Left lung (tissue), 10 donors: ENCODE data around the gene GRAMD2B. TPM values are rescaled to one million over a fixed set of nuclear protein-coding genes. Genes with fewer than 3 reads are reported as not detected.
A peak's percentile ranks its signal among the peaks of the same experiment; 100 is the strongest.

Experiments used
- ATAC-seq: fragments of 200-7000 bp; cut with Tn5 transposase; one replicate; pipeline ENCODE4 v1.9.1; 2020; ENCODE audit warnings: moderate library complexity
- DNase-seq, 4 donors: peaks; one replicate each; pipeline ENCODE4 v3.0.0-alpha.2; 2013 to 2020
- H3K27ac ChIP-seq, 2 donors: fragments of 200-600 bp; sonication (generic) in 1 of 2; one replicate each; pipeline versions ENCODE4 v1.5.0 to v1.8.0; 2020 to 2021
- H3K27me3 ChIP-seq, 2 donors: fragments of 200-600 bp; sonication (generic) in 1 of 2; one replicate each; pipeline versions ENCODE4 v1.5.0 to v1.8.0; 2020 to 2021
- H3K36me3 ChIP-seq, 2 donors: fragments of 200-600 bp; sonication (generic) in 1 of 2; one replicate each; pipeline versions ENCODE4 v1.5.0 to v1.8.0; 2020 to 2021
- H3K4me1 ChIP-seq, 2 donors: fragments of 200-600 bp; one replicate each; pipeline ENCODE4 v1.8.0; 2021
- H3K4me3 ChIP-seq, 2 donors: fragments of 200-600 bp; sonication (generic) in 1 of 2; one replicate each; pipeline versions ENCODE4 v1.5.0 to v1.8.0; 2020 to 2021; ENCODE audit warnings: mild to moderate bottlenecking in 1 of 2
- H3K9me3 ChIP-seq, 2 donors: fragments of 200-600 bp; sonication (generic) in 1 of 2; one replicate each; pipeline versions ENCODE4 v1.5.0 to v1.8.0; 2020 to 2021
- CTCF ChIP-seq, 2 donors: fragments of 200-600 bp; sonication (generic) in 1 of 2; IDR thresholded peaks; one replicate each; pipeline versions ENCODE4 v1.5.0 to v1.8.0; 2021; ENCODE audit warnings: antibody characterized with exemption in 2 of 2
- intact Hi-C, 2 donors: fragments of 100-400 bp; cut with DNase I; formaldehyde crosslinking; loops; one replicate each; pipeline versions ENCODE4 v1.11.2 to v1.14.2; 2022
- polyA plus RNA-seq, 6 donors: library from polyadenylated mRNA; unstranded; fragments of 120-200 nt; gene quantifications; one replicate each; pipeline ENCODE4 v1.2.1, GENCODE V29; 2013; ENCODE audit not compliant: insufficient read length in 6 of 6
- total RNA-seq, 2 donors: library from RNA; stranded (reverse); fragmentation: NEBNext Ultra II Directional; extraction: Animal tissue kit (Norgen Biotek cat#: 25700); gene quantifications; one replicate each; pipeline ENCODE4 v1.2.1, GENCODE V29; 2021
- donor health status: DM: no; HTN: yes; CAD: no.
- donor health status: DM: no; HTN: no; CAD: no.

Gene GRAMD2B
- total and polyA plus RNA-seq, 8 donors: 9.8 to 19.2 (median 11.6) TPM

GRCh38 chr5:126527892-126528291 lies 104.7 kb downstream of the GRAMD2B start:
- no peak overlapping the region for H3K4me3 ChIP-seq
- DNase-seq (no peak), ATAC-seq (no peak)
- intact Hi-C loops: no loop called here
- H3K36me3 ChIP-seq: no peaks in the 10 kb centered on the region
- H3K9me3 ChIP-seq: no peaks in the 10 kb centered on the region
- TF ChIP-seq CTCF (IDR thresholded peaks at IDR 0.05): no peak
- no peaks in the 10 kb centered on the region for H3K27me3 ChIP-seq
- H3K27ac ChIP-seq: no peak overlapping the region
- peaks cover 7 to 8% of the 10 kb centered on the region in 2 donors for H3K4me1 ChIP-seq

- intact Hi-C loops: no loop called here
- Histone ChIP-seq H3K9me3 (no peaks in the 10 kb centered on the region), H3K27me3 (no peaks in the 10 kb centered on the region), H3K4me1 (peaks cover 0 to 5% of the 10 kb centered on the region in 2 donors), H3K27ac (no peak overlapping the region), H3K36me3 (no peaks in the 10 kb centered on the region), H3K4me3 (no peak overlapping the region)
- no peak for ATAC-seq
- no peak for DNase-seq
- TF ChIP-seq CTCF (IDR thresholded peaks at IDR 0.05): no peak
These were observed 108.4 kb downstream of the GRAMD2B start for GRCh38 chr5:126531543-126532120.

- intact Hi-C loops: no loop called here
- no peaks in the 10 kb centered on the region for H3K27me3 ChIP-seq
- ATAC-seq (no peak), DNase-seq (no peak)
- TF ChIP-seq CTCF (IDR thresholded peaks at IDR 0.05): no peak
- H3K9me3 ChIP-seq: no peaks in the 10 kb centered on the region
- H3K36me3 ChIP-seq: no peaks in the 10 kb centered on the region
- H3K4me3 ChIP-seq: no peak overlapping the region
- peaks cover 0 to 15% of the 10 kb centered on the region in 2 donors for H3K4me1 ChIP-seq
- no peak overlapping the region for H3K27ac ChIP-seq
These were observed 111.3 kb downstream of the GRAMD2B start for GRCh38 chr5:126534553-126534952.

- peak overlapping the region in 1 of 2 donors; percentile 5 for H3K27ac ChIP-seq
- ATAC-seq: peak; percentile 59
- H3K4me3 ChIP-seq: no peak overlapping the region
- no peak for DNase-seq
- no peaks in the 10 kb centered on the region for H3K27me3 ChIP-seq
- TF ChIP-seq CTCF (IDR thresholded peaks at IDR 0.05): no peak
- intact Hi-C loops: loop anchor here in 1 of 2 donors (5.0 kb wide), 1 partner anchor 184 kb away; no protein-coding TSS in a partner anchor
- H3K4me1 ChIP-seq: peaks cover 0 to 15% of the 10 kb centered on the region in 2 donors
- H3K36me3 ChIP-seq: no peaks in the 10 kb centered on the region
- no peaks in the 10 kb centered on the region for H3K9me3 ChIP-seq
These were observed 112.8 kb downstream of the GRAMD2B start for GRCh38 chr5:126535856-126536545.

- intact Hi-C loops: loop anchor here in 1 of 2 donors (5.0 kb wide), 1 partner anchor 185 kb away; no protein-coding TSS in a partner anchor
- no peak for TF ChIP-seq CTCF (IDR thresholded peaks at IDR 0.05)
- no peak overlapping the region for H3K4me3 ChIP-seq
- ATAC-seq: no peak
- no peaks in the 10 kb centered on the region for H3K9me3 ChIP-seq
- H3K36me3 ChIP-seq: no peaks in the 10 kb centered on the region
- H3K4me1 ChIP-seq: peaks cover 0 to 15% of the 10 kb centered on the region in 2 donors
- no peaks in the 10 kb centered on the region for H3K27me3 ChIP-seq
- no peak for DNase-seq
- H3K27ac ChIP-seq: no peak overlapping the region
These were observed 113.7 kb downstream of the GRAMD2B start for GRCh38 chr5:126536874-126537273.
